Prostate gland (tissue), 2 donors: ENCODE measurements around the gene PFN2.

Experiments
- CTCF ChIP-seq, 4 experiments: fragments of 200-600 bp in 2 of 4; fragments of 450-650 bp in 2 of 4; sonication (generic) in 2 of 4; IDR thresholded peaks; 1 replicate in 3 of 4; 2 replicates in 1 of 4; pipeline ENCODE4 v1.5.1; 2016 to 2019; ENCODE audit warnings: antibody characterized with exemption in 4 of 4, mild to moderate bottlenecking in 2 of 4, moderate library complexity in 2 of 4
- POLR2A ChIP-seq: fragments of 450-650 bp; IDR thresholded peaks from one replicate; pipeline ENCODE4 v1.6.1; 2016; ENCODE audit warnings: antibody characterized with exemption, mild to moderate bottlenecking

- TF ChIP-seq CTCF (IDR thresholded peaks at IDR 0.05) (no peak), POLR2A (no peak)
Measured at GRCh38 chr3:149977386-149977785, 6.7 kb upstream of the PFN2 start.
